GM12865 (cell line): ENCODE results near the gene PEDS1.
A peak's percentile ranks its signal among the peaks of the same experiment; 100 is the strongest.

ENCODE experiments used
- DNase-seq: peaks from one replicate; pipeline ENCODE4 v3.0.0; 2010; ENCODE audit warnings: low read depth
- H3K4me3 ChIP-seq: 2 replicates; pipeline ENCODE4 v1.5.1; 2011; ENCODE audit warnings: mild to moderate bottlenecking, low read depth, low read length, control low read depth
- TF ChIP-seq, protein P1 (sequence below): IDR thresholded peaks from 2 replicates; pipeline ENCODE4 v1.5.1; 2011; ENCODE audit warnings: low read length, control low read depth, low read depth, inconsistent platforms; ENCODE audit not compliant: insufficient read depth; ENCODE audit errors: missing control alignments

PEDS1 gene

DNA sequence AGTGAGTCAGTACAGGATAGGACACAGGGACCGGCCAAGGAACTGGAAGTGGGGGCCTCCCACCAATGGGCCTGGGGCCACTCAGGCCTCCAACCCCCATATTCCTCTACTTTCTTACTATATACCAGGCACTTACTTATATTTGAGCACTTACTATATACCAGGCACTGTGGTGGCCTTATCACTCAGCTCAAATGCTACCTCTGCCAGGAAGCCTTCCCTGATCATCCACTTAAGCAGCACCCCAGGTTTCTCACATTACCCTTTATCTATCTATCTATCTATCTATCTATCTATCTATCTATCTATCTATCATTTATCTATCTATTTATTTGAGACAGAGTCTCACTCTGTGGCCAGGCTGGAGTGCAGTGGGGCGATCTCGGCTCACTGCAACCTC is 28.2 kb downstream of the PEDS1 start:
- TF ChIP-seq, protein P1, sequence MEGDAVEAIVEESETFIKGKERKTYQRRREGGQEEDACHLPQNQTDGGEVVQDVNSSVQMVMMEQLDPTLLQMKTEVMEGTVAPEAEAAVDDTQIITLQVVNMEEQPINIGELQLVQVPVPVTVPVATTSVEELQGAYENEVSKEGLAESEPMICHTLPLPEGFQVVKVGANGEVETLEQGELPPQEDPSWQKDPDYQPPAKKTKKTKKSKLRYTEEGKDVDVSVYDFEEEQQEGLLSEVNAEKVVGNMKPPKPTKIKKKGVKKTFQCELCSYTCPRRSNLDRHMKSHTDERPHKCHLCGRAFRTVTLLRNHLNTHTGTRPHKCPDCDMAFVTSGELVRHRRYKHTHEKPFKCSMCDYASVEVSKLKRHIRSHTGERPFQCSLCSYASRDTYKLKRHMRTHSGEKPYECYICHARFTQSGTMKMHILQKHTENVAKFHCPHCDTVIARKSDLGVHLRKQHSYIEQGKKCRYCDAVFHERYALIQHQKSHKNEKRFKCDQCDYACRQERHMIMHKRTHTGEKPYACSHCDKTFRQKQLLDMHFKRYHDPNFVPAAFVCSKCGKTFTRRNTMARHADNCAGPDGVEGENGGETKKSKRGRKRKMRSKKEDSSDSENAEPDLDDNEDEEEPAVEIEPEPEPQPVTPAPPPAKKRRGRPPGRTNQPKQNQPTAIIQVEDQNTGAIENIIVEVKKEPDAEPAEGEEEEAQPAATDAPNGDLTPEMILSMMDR = no peak
- no peak overlapping the region for H3K4me3 ChIP-seq
- no peak for DNase-seq

DNA sequence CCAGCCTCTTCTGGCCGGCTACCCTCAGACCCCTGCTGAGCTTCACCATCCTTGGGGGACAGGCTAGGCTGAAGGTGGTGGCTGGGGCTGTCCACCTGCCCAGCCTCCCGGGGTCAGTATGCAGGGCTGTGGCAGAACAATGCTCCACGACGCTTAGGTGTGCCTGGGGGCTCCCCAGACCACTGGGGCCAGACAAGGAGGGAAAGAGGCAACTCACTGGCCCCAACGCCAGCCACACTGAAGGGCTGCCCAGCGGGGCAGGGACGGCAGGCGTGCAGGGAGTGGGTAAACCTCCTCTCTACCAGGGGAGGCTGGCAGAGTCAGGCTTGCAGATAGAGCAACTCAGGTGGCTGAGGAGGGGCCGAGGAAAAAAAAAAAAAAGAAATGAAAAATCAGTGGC is 29.0 kb downstream of the PEDS1 start:
- TF ChIP-seq, protein P1 = no peak
- DNase-seq = no peak
- no peak overlapping the region for H3K4me3 ChIP-seq

DNA sequence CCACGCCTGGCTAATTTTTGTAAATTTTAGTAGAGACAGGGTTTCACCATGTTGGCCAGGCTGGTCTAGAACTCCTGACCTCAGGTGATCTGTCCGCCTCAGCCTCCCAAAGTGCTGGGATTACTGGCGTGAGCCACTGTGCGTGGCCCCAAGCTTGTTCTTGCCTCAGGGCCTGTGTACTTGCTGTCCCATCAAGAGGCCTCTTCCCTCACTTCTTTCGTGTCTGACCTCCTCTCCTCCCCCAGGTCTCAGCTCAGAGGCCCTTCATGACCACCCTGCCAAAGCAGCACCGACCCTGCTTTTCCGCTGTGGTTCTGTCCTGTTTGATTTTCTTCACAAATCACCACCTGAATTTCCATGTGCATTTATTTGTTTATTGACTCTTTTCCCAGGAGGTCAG is 30.1 kb downstream of the PEDS1 start:
- DNase-seq = no peak
- H3K4me3 ChIP-seq = no peak overlapping the region
- TF ChIP-seq, protein P1 = no peak

DNA sequence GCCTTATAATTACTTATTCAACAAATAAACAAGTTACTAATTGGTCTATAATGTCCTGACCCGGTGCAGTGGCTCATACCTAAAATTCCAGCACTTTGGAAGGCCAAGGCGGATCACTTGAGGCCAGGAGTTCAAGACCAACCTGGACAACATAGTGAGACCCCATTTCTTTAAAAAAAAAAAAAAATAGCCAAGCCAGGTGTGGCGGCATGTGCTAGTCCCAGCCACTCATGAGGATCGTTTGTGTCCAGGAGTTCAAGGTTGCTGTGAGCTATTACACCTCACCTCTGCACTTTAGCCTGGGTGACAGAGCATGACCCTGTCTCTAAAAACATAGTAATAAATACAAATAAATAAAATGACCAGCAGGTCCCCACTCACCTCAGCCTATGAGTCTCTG is 30.8 kb downstream of the PEDS1 start:
- no peak for DNase-seq
- no peak overlapping the region for H3K4me3 ChIP-seq
- TF ChIP-seq, protein P1 = no peak

DNA sequence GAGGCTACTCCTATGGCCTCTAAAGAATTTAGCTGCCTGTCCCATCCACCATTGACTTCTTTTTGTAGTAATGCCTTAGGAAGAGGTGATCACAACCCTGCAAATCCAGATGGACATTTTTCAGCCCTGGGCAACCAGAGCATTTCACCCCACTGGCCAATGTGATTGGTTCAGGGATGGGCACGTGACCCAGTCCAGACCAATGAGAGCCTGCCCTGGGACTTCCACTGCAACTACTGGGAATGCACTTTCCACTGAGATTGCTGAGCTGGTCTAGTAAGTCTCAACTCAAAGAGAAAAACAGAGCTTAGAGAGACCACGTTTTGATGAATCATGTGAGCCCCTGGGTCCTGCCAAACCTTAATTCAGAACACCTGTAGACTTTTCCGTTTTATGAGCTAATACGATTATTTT is 31.7 kb downstream of the PEDS1 start:
- TF ChIP-seq, protein P1 = no peak
- DNase-seq = no peak
- no peak overlapping the region for H3K4me3 ChIP-seq

DNA sequence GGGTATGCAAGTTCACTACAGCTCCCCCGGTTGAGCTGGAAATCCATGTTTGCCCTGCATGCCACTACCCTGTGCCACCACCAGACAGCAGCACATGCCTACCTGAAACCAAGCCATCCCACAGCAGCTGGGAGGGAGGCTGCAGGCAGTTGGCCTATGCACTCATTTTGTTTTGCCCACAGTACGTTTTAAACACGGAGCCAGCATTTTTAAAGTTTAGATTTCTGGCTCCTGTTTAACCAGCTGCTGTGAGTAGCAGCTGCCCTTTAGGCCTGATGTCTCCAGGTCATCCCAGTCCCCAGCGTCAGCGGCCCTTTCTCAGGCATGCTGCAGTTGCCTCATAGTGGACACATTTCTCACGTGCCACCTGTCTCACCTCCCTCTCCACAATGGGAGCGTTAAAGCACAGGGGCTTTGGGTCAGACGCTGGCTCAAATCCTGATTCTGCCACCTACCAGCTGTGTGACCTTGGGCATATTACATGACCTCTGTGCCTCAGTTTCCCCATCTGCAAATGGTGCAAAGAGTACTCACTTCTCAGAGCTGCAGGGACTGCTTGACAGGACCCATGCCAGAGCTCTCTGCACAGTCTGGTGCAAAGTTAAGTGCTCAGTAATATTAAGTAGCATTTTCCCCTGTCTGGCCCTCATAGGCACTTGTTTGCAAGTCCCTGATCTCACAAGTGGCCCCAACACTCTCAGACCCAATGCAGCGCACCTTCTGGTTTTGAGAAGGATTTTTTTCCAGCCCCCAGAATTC is 32.4 kb downstream of the PEDS1 start:
- no peak overlapping the region for H3K4me3 ChIP-seq
- peak; percentile 66 for DNase-seq
- TF ChIP-seq, protein P1 = peak; percentile 80

DNA sequence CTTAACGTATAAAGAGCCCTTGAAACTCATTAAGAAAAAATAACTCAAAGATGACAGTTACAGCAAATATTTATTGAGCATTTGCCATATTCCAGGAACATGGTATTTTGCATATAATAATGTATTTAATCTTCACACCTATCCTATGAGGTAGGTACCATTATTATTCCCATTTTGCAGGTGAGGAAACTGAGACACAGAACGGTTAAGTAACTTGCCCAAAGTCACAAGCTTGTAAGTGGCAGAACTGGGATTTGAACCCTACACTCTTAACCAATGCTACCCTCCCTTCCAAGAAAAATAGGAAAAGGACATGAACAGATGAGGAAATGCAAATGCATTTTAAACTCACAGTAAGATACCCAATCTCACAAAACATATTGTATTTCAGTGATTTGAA is 35.3 kb downstream of the PEDS1 start:
- DNase-seq = no peak
- TF ChIP-seq, protein P1 = no peak
- H3K4me3 ChIP-seq = no peak overlapping the region
